ENCODE results near the gene CPA4.

CPA4 gene

DNA sequence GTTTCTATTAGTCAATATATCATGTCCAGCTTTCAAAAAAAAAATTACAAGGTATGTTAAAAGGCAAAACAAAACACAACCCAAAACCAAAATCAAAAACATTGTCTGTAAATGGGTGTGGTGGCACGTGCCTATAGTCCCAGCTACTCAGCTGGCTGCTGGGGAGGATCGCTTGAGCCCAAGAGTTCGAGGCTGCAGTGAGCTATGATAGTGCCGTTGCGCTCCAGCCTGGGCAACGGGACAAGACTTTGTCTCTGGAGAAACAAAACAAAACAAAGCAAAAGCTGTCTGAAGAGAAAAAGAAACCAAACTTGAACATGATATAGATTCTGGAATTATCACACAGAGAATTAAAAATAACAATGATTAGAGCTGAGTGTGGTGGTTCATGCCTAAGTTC is 41.3 kb downstream of the CPA4 start:
- no peak overlapping the region for H3K4me3 ChIP-seq (ENCODE audit: low read depth, low read length)
- no peak for DNase-seq (ENCODE audit: low read depth)
- TF ChIP-seq CTCF (IDR thresholded peaks at IDR 0.05; ENCODE audit: insufficient read depth, low read depth, low read length, missing control alignments): no peak

GRCh38 chr7:130337410-130337971 is 44.5 kb downstream of the CPA4 start:
- no peak overlapping the region for H3K4me3 ChIP-seq (ENCODE audit: low read depth, low read length)
- DNase-seq (ENCODE audit: low read depth): no peak
- no peak for TF ChIP-seq CTCF (IDR thresholded peaks at IDR 0.05; ENCODE audit: insufficient read depth, low read depth, low read length, missing control alignments)

GRCh38 chr7:130338233-130338632 is 45.3 kb downstream of the CPA4 start:
- DNase-seq (ENCODE audit: low read depth): no peak
- no peak overlapping the region for H3K4me3 ChIP-seq (ENCODE audit: low read depth, low read length)
- no peak for TF ChIP-seq CTCF (IDR thresholded peaks at IDR 0.05; ENCODE audit: insufficient read depth, low read depth, low read length, missing control alignments)

DNA sequence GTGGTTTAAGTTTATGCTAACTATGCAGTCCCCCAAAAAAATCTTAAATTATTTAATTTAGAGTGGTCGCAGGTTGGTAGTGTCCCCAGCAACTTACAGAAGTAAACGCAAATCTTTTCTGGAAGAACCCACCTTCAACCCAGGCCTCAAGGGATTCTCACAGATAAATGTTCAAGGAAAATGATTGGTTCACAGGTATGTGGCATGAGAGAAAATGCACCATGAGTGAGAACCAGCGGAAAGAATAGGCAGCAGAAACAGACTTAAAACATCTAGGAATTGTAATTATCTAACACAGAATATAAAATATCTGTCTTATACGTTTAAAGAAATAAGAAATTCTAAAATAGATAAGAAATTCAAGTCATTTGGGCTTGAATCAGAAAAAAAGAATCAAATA is 48.9 kb downstream of the CPA4 start:
- no peak for TF ChIP-seq CTCF (IDR thresholded peaks at IDR 0.05; ENCODE audit: insufficient read depth, low read depth, low read length, missing control alignments)
- no peak for DNase-seq (ENCODE audit: low read depth)
- H3K4me3 ChIP-seq (ENCODE audit: low read depth, low read length): no peak overlapping the region

GRCh38 chr7:130342701-130343380 is 49.9 kb downstream of the CPA4 start:
- TF ChIP-seq CTCF (IDR thresholded peaks at IDR 0.05; ENCODE audit: insufficient read depth, low read depth, low read length, missing control alignments): no peak
- DNase-seq (ENCODE audit: low read depth): no peak
- H3K4me3 ChIP-seq (ENCODE audit: low read depth, low read length): no peak overlapping the region

DNA sequence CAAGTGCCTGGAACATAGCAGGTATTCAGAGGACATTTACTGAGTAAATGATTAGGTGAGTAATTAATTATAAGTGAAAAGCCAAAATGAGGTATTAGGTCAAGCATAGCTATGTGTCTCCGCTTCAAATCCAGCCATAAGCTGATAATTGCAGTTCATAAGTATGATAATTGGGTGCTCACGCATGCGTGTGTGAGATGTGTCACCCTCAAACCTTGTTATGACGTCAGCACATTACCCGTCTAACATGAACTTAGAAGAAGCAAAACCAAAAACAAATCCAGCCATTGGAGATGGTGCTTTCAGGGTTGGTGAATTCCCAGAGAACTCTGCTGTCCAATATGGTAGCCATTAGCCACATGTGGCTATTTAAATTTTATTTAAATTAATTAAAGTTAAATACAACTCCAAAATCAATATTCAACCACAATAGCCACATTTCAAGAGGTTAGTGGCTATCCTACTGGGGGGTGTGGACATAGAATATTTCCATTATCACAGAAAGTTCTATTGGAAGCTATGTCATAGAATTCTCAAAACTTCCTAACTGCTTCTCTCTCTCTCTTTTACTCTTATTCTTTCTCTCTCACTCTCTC is 51.4 kb downstream of the CPA4 start, which contains the start of gene CPA5:
TSS of gene CPA5 (plus strand) at position 546 of the 596 bp plus-strand sequence. CDS start 1,670 bp downstream, outside the sequence.
- no peak within 1 kb of the TSS for H3K4me3 ChIP-seq (ENCODE audit: low read depth, low read length)
- no peak for DNase-seq (ENCODE audit: low read depth)
- no peak for TF ChIP-seq CTCF (IDR thresholded peaks at IDR 0.05; ENCODE audit: insufficient read depth, low read depth, low read length, missing control alignments)

All from GM12865 (cell line).